Activated CD8-positive, alpha-beta T cell treated with anti-CD3 and anti-CD28 coated beads for 36 hours (primary cell): Measurements from ENCODE around the gene FLNA. TPM values are rescaled to one million over a fixed set of nuclear protein-coding genes. Genes with fewer than 3 reads are reported as not detected.
A peak's percentile ranks its signal among the peaks of the same experiment; 100 is the strongest.

Experiments used
- ATAC-seq: fragments of 200-7000 bp; cut with Tn5 transposase; one replicate; pipeline ENCODE4 v1.10.0; 2021; ENCODE audit warnings: mild to moderate bottlenecking, moderate library complexity
- CTCF ChIA-PET: fragments of 350-600 bp; sonication (Branson Sonifier 250); formaldehyde crosslinking; loops from one replicate; lab custom pipeline; 2021; ENCODE audit warnings: antibody characterized with exemption; lab: Charles Lee
- POLR2A ChIA-PET: fragments of 350-600 bp; sonication (Branson Sonifier 250); formaldehyde crosslinking; loops from one replicate; lab custom pipeline; 2021; ENCODE audit warnings: antibody characterized with exemption; lab: Charles Lee
- DNase-seq: peaks from one replicate; pipeline ENCODE4 v3.0.0-alpha.2; 2020
- H3K27ac Mint-ChIP-seq: one replicate; pipeline ENCODE4 v1.8.0; 2021; ENCODE audit warnings: mild to moderate bottlenecking, mixed read lengths
- H3K27me3 Mint-ChIP-seq: one replicate; pipeline ENCODE4 v1.8.0; 2021; ENCODE audit warnings: mixed read lengths
- H3K36me3 Mint-ChIP-seq: one replicate; pipeline ENCODE4 v1.8.0; 2021; ENCODE audit warnings: low read depth, mixed read lengths
- H3K4me1 Mint-ChIP-seq: one replicate; pipeline ENCODE4 v1.8.0; 2021; ENCODE audit warnings: low read depth, mixed read lengths
- H3K4me3 Mint-ChIP-seq: one replicate; pipeline ENCODE4 v1.8.0; 2021; ENCODE audit warnings: mild to moderate bottlenecking, moderate library complexity, mixed read lengths
- H3K9me3 Mint-ChIP-seq: one replicate; pipeline ENCODE4 v1.8.0; 2021; ENCODE audit warnings: mixed read lengths
- CTCF ChIP-seq: fragments of 200-600 bp; IDR thresholded peaks from one replicate; pipeline ENCODE4 v1.8.0; 2022; ENCODE audit warnings: antibody characterized with exemption, mild to moderate bottlenecking
- intact Hi-C: fragments of 100-400 bp; cut with micrococcal nuclease; formaldehyde crosslinking; loops from one replicate; pipeline ENCODE4 v1.10.0; 2022
- total RNA-seq, 2 experiments: library from RNA; stranded (reverse); gene quantifications; one replicate each; pipeline ENCODE4 v1.2.3, GENCODE V29; 2021

FLNA gene
- total RNA-seq, 2 experiments from 2014 or later: 1,057 to 1,091 TPM

GRCh38 chrX:154325541-154325940 lies 48.9 kb downstream of the FLNA start:
- no peak for DNase-seq
- ATAC-seq: no peak
- H3K27ac Mint-ChIP-seq: no peak overlapping the region
- ChIA-PET POLR2A (interaction anchor here (0.7 to 1.1 kb wide), 2 partner anchors 10 to 13 kb away, joined by 3 to 4 read pairs; no protein-coding TSS in a partner anchor), CTCF (interaction anchor here (1.9 kb wide), 1 partner anchor 8 kb away, joined by 8 read pairs; no protein-coding TSS in a partner anchor)
- H3K36me3 Mint-ChIP-seq: no peaks in the 10 kb centered on the region
- peaks cover 46% of the 10 kb centered on the region for H3K4me1 Mint-ChIP-seq
- intact Hi-C loops: no loop called here
- H3K27me3 Mint-ChIP-seq: no peaks in the 10 kb centered on the region
- TF ChIP-seq CTCF: no peak
- H3K9me3 Mint-ChIP-seq: no peaks in the 10 kb centered on the region
- no peak overlapping the region for H3K4me3 Mint-ChIP-seq

- ATAC-seq (no peak), DNase-seq (no peak)
- intact Hi-C loops: no loop called here
- Mint-ChIP-seq H3K4me3 (no peak overlapping the region), H3K36me3 (no peaks in the 10 kb centered on the region), H3K4me1 (peaks cover 48% of the 10 kb centered on the region), H3K27me3 (no peaks in the 10 kb centered on the region), H3K9me3 (no peaks in the 10 kb centered on the region), H3K27ac (no peak overlapping the region)
- CTCF ChIA-PET: no interaction called here
- no peak for TF ChIP-seq CTCF
- POLR2A ChIA-PET: no interaction called here
Observed at GRCh38 chrX:154323537-154323936, 50.9 kb downstream of the FLNA start.

GRCh38 chrX:154322890-154323289 lies 51.5 kb downstream of the FLNA start:
- no peaks in the 10 kb centered on the region for H3K9me3 Mint-ChIP-seq
- no peak overlapping the region for H3K4me3 Mint-ChIP-seq
- no peaks in the 10 kb centered on the region for H3K36me3 Mint-ChIP-seq
- ATAC-seq (no peak), DNase-seq (no peak)
- POLR2A ChIA-PET: no interaction called here
- CTCF ChIA-PET: no interaction called here
- no peaks in the 10 kb centered on the region for H3K27me3 Mint-ChIP-seq
- intact Hi-C loops: no loop called here
- H3K4me1 Mint-ChIP-seq: peaks cover 44% of the 10 kb centered on the region
- no peak overlapping the region for H3K27ac Mint-ChIP-seq
- TF ChIP-seq CTCF: no peak

GRCh38 chrX:154321594-154321993 lies 52.8 kb downstream of the FLNA start:
- ChIA-PET CTCF (no interaction called here), POLR2A (no interaction called here)
- peak overlapping the region; percentile 8 for H3K4me3 Mint-ChIP-seq

GRCh38 chrX:154321152-154321551 lies 53.3 kb downstream of the FLNA start:
- TF ChIP-seq CTCF: no peak
- H3K27me3 Mint-ChIP-seq: no peaks in the 10 kb centered on the region
- ATAC-seq: peak; percentile 37
- H3K36me3 Mint-ChIP-seq: no peaks in the 10 kb centered on the region
- intact Hi-C loops: no loop called here
- no peaks in the 10 kb centered on the region for H3K9me3 Mint-ChIP-seq
- DNase-seq: no peak
- POLR2A ChIA-PET: no interaction called here
- peaks cover 35% of the 10 kb centered on the region for H3K4me1 Mint-ChIP-seq
- CTCF ChIA-PET: no interaction called here
- H3K27ac Mint-ChIP-seq: peak overlapping the region; percentile 13
- no peak overlapping the region for H3K4me3 Mint-ChIP-seq

More at GRCh38 chrX:154321594-154321993, 52.8 kb downstream of the FLNA start:
- H3K4me1 Mint-ChIP-seq: peaks cover 40% of the 10 kb centered on the region
- peak overlapping the region; percentile 5 for H3K27ac Mint-ChIP-seq
- ATAC-seq: peak; percentile 40
- intact Hi-C loops: no loop called here
- no peaks in the 10 kb centered on the region for H3K36me3 Mint-ChIP-seq
- H3K9me3 Mint-ChIP-seq: no peaks in the 10 kb centered on the region
- peak; percentile 16 for DNase-seq
- TF ChIP-seq CTCF: no peak
- H3K27me3 Mint-ChIP-seq: no peaks in the 10 kb centered on the region
